ENCODE results near the gene NOX5.

DNA sequence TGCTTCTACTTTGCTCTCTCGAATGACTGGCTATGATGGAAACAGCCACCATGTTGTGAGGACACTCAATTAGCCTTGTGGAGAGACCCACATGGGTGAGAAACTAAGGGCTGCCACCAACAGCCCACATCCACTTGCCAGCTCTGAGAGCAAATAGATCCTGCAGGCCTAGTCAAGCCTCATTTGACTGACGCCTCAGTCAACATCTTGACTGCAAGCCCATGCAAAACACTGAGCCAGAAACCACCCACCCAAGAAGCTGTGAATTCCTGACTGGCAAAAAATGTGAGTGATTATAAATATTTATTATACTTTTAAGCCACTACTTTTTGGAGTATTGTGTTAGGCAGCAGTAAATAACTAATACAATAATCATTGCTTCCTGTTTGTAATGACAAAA, 58.4 kb downstream of the NOX5 start:
- TF ChIP-seq POLR2A (IDR thresholded peaks at IDR 0.05) = no peak
- TF ChIP-seq CTCF (IDR thresholded peaks at IDR 0.05) = no peak
